H9 (cell line): Measurements from ENCODE around the gene MAGEA1. TPM values are rescaled to one million over a fixed set of nuclear protein-coding genes. Genes with fewer than 3 reads are reported as not detected.

Experiments
- DNase-seq: peaks from one replicate; pipeline ENCODE4 v3.0.0-alpha.2; 2017
- H2AFZ ChIP-seq: one replicate; pipeline ENCODE4 v1.6.1; 2013; ENCODE audit warnings: mild to moderate bottlenecking, low read length, control low read depth, moderate library complexity
- H2AK5ac ChIP-seq: 2 replicates; pipeline ENCODE4 v1.6.1; 2013; ENCODE audit warnings: low read length, control low read depth, mixed read lengths; ENCODE audit not compliant: insufficient read length
- H2BK120ac ChIP-seq: one replicate; pipeline ENCODE4 v1.6.1; 2013; ENCODE audit warnings: low read depth, mild to moderate bottlenecking, low read length, control low read depth, inconsistent platforms; ENCODE audit not compliant: poor library complexity, severe bottlenecking
- H2BK12ac ChIP-seq: 2 replicates; pipeline ENCODE4 v1.6.1; 2013; ENCODE audit warnings: low read length, control low read depth, mixed read lengths, low read depth; ENCODE audit not compliant: insufficient read length
- H2BK15ac ChIP-seq: 2 replicates; pipeline ENCODE4 v1.6.1; 2013; ENCODE audit warnings: low read depth, low read length, control low read depth
- H2BK20ac ChIP-seq: one replicate; pipeline ENCODE4 v1.6.1; 2013; ENCODE audit warnings: low read depth, mild to moderate bottlenecking, low read length, control low read depth, inconsistent platforms; ENCODE audit not compliant: poor library complexity, severe bottlenecking
- H2BK5ac ChIP-seq: 2 replicates; pipeline ENCODE4 v1.6.1; 2013; ENCODE audit warnings: low read length, control low read depth, mixed read lengths; ENCODE audit not compliant: insufficient read length
- H3K14ac ChIP-seq: 2 replicates; pipeline ENCODE4 v1.6.1; 2013; ENCODE audit warnings: low read length, control low read depth; ENCODE audit not compliant: insufficient read depth
- H3K18ac ChIP-seq: 2 replicates; pipeline ENCODE4 v1.6.1; 2013; ENCODE audit warnings: low read depth, mild to moderate bottlenecking, mixed read lengths, low read length, control low read depth; ENCODE audit not compliant: insufficient read length
- H3K23ac ChIP-seq: 2 replicates; pipeline ENCODE4 v1.6.1; 2013; ENCODE audit warnings: low read length, control low read depth, mixed read lengths, low read depth; ENCODE audit not compliant: insufficient read length
- H3K23me2 ChIP-seq: 2 replicates; pipeline ENCODE4 v1.6.1; 2013; ENCODE audit warnings: low read depth, mild to moderate bottlenecking, mixed read lengths, low read length, control low read depth; ENCODE audit not compliant: insufficient read length, poor library complexity, severe bottlenecking
- H3K27ac ChIP-seq: 2 replicates; pipeline ENCODE4 v1.5.1; 2013; ENCODE audit warnings: low read length, control low read depth, mixed read lengths, low read depth; ENCODE audit not compliant: insufficient read length
- H3K27me3 ChIP-seq: 2 replicates; pipeline ENCODE4 v1.6.1; 2013; ENCODE audit warnings: low read length, control low read depth, inconsistent platforms; ENCODE audit not compliant: insufficient read depth
- H3K4ac ChIP-seq: 2 replicates; pipeline ENCODE4 v1.6.1; 2013; ENCODE audit warnings: low read depth, mild to moderate bottlenecking, control low read depth, inconsistent platforms, low read length, moderate library complexity
- H3K4me1 ChIP-seq: 2 replicates; pipeline ENCODE4 v1.6.1; 2013; ENCODE audit warnings: low read length, control low read depth, inconsistent platforms; ENCODE audit not compliant: insufficient read depth
- H3K4me2 ChIP-seq: 2 replicates; pipeline ENCODE4 v1.6.1; 2013; ENCODE audit warnings: low read length, control low read depth, mixed read lengths; ENCODE audit not compliant: insufficient read length, insufficient read depth
- H3K56ac ChIP-seq: 2 replicates; pipeline ENCODE4 v1.6.1; 2013; ENCODE audit warnings: low read depth, mild to moderate bottlenecking, mixed read lengths, low read length, control low read depth; ENCODE audit not compliant: insufficient read length
- H3K79me1 ChIP-seq: 2 replicates; pipeline ENCODE4 v1.6.1; 2013; ENCODE audit warnings: low read depth, mild to moderate bottlenecking, moderate library complexity, low read length, control low read depth, inconsistent platforms; ENCODE audit not compliant: insufficient read depth, poor library complexity, severe bottlenecking
- H3K79me2 ChIP-seq: 2 replicates; pipeline ENCODE4 v1.6.1; 2013; ENCODE audit warnings: low read length, control low read depth, inconsistent platforms; ENCODE audit not compliant: insufficient read depth
- H3K9ac ChIP-seq: 2 replicates; pipeline ENCODE4 v1.6.1; 2013; ENCODE audit warnings: low read length, control low read depth, mixed read lengths; ENCODE audit not compliant: insufficient read length; ENCODE audit errors: extremely low read depth
- H3K9me3 ChIP-seq: one replicate; pipeline ENCODE4 v1.6.1; 2013; ENCODE audit warnings: low read depth, low read length, inconsistent platforms; ENCODE audit not compliant: control insufficient read depth
- H3T11ph ChIP-seq: one replicate; pipeline ENCODE4 v1.6.1; 2013; ENCODE audit warnings: mild to moderate bottlenecking, low read length, control low read depth, inconsistent platforms
- H4K20me1 ChIP-seq: one replicate; pipeline ENCODE4 v1.6.1; 2013; ENCODE audit not compliant: control insufficient read depth, insufficient read length, insufficient read depth
- H4K5ac ChIP-seq: 2 replicates; pipeline ENCODE4 v1.6.1; 2013; ENCODE audit warnings: low read depth, mild to moderate bottlenecking, mixed read lengths, low read length, control low read depth; ENCODE audit not compliant: insufficient read length
- H4K8ac ChIP-seq: replicated peaks from 2 replicates; pipeline ENCODE4 v1.6.1; 2013; ENCODE audit warnings: low read length, control low read depth, mixed read lengths, low read depth; ENCODE audit not compliant: insufficient read length
- H4K91ac ChIP-seq: 2 replicates; pipeline ENCODE4 v1.6.1; 2013; ENCODE audit warnings: low read depth, mild to moderate bottlenecking, moderate library complexity, mixed read lengths, low read length, control low read depth; ENCODE audit not compliant: insufficient read length
- H3K27ac Mint-ChIP-seq, 3 experiments: 2 replicates in 2 of 3; 3 replicates in 1 of 3; pipeline ENCODE4 v1.8.0; 2020 to 2021; ENCODE audit warnings: mixed read lengths in 3 of 3, mild to moderate bottlenecking in 1 of 3, moderate library complexity in 1 of 3
- H3K27me3 Mint-ChIP-seq: 2 replicates; pipeline ENCODE4 v1.8.0; 2021; ENCODE audit warnings: low read depth, mild to moderate bottlenecking, moderate library complexity, mixed read lengths
- H3K36me3 Mint-ChIP-seq, 3 experiments: 2 replicates in 2 of 3; 3 replicates in 1 of 3; pipeline ENCODE4 v1.8.0; 2020 to 2021; ENCODE audit warnings: low read depth in 3 of 3, mixed read lengths in 3 of 3; ENCODE audit not compliant: insufficient read depth in 1 of 3
- H3K4me1 Mint-ChIP-seq, 2 experiments: 2 replicates each; pipeline ENCODE4 v1.8.0; 2020; ENCODE audit warnings: mixed read lengths in 2 of 2
- H3K4me3 Mint-ChIP-seq, 2 experiments: 2 replicates in 1 of 2; 3 replicates in 1 of 2; pipeline ENCODE4 v1.8.0; 2020 to 2021; ENCODE audit warnings: mild to moderate bottlenecking in 2 of 2, mixed read lengths in 2 of 2, moderate library complexity in 1 of 2
- H3K9me3 Mint-ChIP-seq, 2 experiments: 2 replicates in 1 of 2; 3 replicates in 1 of 2; pipeline ENCODE4 v1.8.0; 2020; ENCODE audit warnings: mild to moderate bottlenecking in 2 of 2, mixed read lengths in 2 of 2, moderate library complexity in 1 of 2
- WGBS: extraction: QIAGEN DNeasy Blood & Tissue Kit; methylation state at CpG from one replicate; pipeline ENCODE4 v1.1.7; 2013; ENCODE audit warnings: missing lambda C conversion rate, low lambda C conversion rate, mixed read lengths; ENCODE audit not compliant: insufficient read length; ENCODE audit errors: extremely low coverage; 5-methylcytosine and 5-hydroxymethylcytosine counted together
- total RNA-seq: library from RNA; stranded (reverse); gene quantifications from 2 replicates; pipeline ENCODE4 v1.2.1, GENCODE V29; 2021
- TF ChIP-seq, protein P1 (sequence below): fragments of 200-600 bp; sonication (generic); conservative IDR thresholded peaks from 3 replicates; pipeline ENCODE4 v1.8.0; 2021; ENCODE audit warnings: antibody characterized with exemption, mild to moderate bottlenecking

The MAGEA1 gene
- total RNA-seq, 1 experiment from 2014 or later = not detected

GRCh38 chrX:153158319-153158718, 20.8 kb upstream of the MAGEA1 start:
- Histone ChIP-seq H3K4me2 (no peak overlapping the region), H3K27ac (no peak overlapping the region), H2AK5ac (no peak overlapping the region), H3K79me2 (no peaks in the 10 kb centered on the region), H3K4ac (no peak overlapping the region), H3K18ac (no peak overlapping the region), H2AFZ (no peak overlapping the region), H2BK20ac (no peak overlapping the region), H3K14ac (no peak overlapping the region), H2BK12ac (no peak overlapping the region), H4K5ac (no peak overlapping the region), H4K91ac (no peak overlapping the region), H2BK120ac (no peak overlapping the region), H4K8ac (no peak overlapping the region), H4K20me1 (no peaks in the 10 kb centered on the region), H3K9me3 (peaks cover 15% of the 10 kb centered on the region), H3K79me1 (no peaks in the 10 kb centered on the region), H2BK5ac (no peak overlapping the region), H2BK15ac (no peak overlapping the region), H3K23me2 (no peaks in the 10 kb centered on the region), H3K23ac (no peak overlapping the region), H3T11ph (no peak overlapping the region), H3K56ac (no peak overlapping the region), H3K4me1 (no peaks in the 10 kb centered on the region), H3K27me3 (no peaks in the 10 kb centered on the region), H3K9ac (no peak overlapping the region)
- Mint-ChIP-seq H3K27ac (no peak overlapping the region), H3K27me3 (no peaks in the 10 kb centered on the region; the same call in 1 of the 2 replicates), H3K4me3 (no peak overlapping the region), H3K4me1 (no peaks in the 10 kb centered on the region), H3K9me3 (peaks cover 47 to 57% of the 10 kb centered on the region in 2 experiments), H3K36me3 (no peaks in the 10 kb centered on the region)
- TF ChIP-seq, protein P1, sequence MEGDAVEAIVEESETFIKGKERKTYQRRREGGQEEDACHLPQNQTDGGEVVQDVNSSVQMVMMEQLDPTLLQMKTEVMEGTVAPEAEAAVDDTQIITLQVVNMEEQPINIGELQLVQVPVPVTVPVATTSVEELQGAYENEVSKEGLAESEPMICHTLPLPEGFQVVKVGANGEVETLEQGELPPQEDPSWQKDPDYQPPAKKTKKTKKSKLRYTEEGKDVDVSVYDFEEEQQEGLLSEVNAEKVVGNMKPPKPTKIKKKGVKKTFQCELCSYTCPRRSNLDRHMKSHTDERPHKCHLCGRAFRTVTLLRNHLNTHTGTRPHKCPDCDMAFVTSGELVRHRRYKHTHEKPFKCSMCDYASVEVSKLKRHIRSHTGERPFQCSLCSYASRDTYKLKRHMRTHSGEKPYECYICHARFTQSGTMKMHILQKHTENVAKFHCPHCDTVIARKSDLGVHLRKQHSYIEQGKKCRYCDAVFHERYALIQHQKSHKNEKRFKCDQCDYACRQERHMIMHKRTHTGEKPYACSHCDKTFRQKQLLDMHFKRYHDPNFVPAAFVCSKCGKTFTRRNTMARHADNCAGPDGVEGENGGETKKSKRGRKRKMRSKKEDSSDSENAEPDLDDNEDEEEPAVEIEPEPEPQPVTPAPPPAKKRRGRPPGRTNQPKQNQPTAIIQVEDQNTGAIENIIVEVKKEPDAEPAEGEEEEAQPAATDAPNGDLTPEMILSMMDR = no peak
- WGBS = 100% methylated on average over 1 of the region's 7 CpGs
- DNase-seq = no peak
